Measurements from ENCODE around the gene STX18. TPM values are rescaled to one million over a fixed set of nuclear protein-coding genes. Genes with fewer than 3 reads are reported as not detected.
A peak's percentile ranks its signal among the peaks of the same experiment; 100 is the strongest.
"Not testable (repeated sequence)": the region's sequence is repeated elsewhere in the genome, so short reads cannot be mapped to it uniquely, and the experiment has no call there.

Gene STX18
- total RNA-seq, 1 donor from 2014 or later: 17.3 TPM

DNA sequence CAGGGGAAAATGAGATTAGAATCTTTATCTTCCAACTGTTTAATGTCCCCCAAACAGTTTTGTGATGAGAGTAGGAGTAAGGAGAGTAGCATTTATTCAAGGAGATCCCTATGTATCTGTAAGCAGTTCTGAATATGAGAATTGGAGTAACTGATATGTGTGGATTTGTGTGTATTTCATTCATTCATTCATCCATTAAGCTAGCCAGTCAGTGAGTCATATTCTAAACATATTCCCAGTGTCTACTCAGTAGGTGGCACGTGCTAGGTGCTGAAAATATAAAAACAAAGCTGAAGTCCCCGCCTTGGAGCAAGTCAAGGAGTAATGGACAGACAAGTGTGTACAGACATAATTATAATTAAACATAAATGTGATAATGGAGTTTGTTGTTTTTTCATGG lies 12.4 kb upstream of the STX18 start:
- H3K4me1 ChIP-seq: no peaks in the 10 kb centered on the region
- TF ChIP-seq, protein P1, sequence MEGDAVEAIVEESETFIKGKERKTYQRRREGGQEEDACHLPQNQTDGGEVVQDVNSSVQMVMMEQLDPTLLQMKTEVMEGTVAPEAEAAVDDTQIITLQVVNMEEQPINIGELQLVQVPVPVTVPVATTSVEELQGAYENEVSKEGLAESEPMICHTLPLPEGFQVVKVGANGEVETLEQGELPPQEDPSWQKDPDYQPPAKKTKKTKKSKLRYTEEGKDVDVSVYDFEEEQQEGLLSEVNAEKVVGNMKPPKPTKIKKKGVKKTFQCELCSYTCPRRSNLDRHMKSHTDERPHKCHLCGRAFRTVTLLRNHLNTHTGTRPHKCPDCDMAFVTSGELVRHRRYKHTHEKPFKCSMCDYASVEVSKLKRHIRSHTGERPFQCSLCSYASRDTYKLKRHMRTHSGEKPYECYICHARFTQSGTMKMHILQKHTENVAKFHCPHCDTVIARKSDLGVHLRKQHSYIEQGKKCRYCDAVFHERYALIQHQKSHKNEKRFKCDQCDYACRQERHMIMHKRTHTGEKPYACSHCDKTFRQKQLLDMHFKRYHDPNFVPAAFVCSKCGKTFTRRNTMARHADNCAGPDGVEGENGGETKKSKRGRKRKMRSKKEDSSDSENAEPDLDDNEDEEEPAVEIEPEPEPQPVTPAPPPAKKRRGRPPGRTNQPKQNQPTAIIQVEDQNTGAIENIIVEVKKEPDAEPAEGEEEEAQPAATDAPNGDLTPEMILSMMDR (IDR thresholded peaks at IDR 0.05; ENCODE audit: borderline replicate concordance): no peak
- DNase-seq: no peak
- H3K27ac ChIP-seq (replicated peaks): no peak overlapping the region
- intact Hi-C loops (cut with micrococcal nuclease): no loop called here
- no peak overlapping the region for H3K4me3 ChIP-seq
- H3K27me3 ChIP-seq (ENCODE audit: low read depth): no peaks in the 10 kb centered on the region
- peaks cover 20% of the 10 kb centered on the region for H3K36me3 ChIP-seq
- no peaks in the 10 kb centered on the region for H3K9me3 ChIP-seq (replicated peaks)

DNA sequence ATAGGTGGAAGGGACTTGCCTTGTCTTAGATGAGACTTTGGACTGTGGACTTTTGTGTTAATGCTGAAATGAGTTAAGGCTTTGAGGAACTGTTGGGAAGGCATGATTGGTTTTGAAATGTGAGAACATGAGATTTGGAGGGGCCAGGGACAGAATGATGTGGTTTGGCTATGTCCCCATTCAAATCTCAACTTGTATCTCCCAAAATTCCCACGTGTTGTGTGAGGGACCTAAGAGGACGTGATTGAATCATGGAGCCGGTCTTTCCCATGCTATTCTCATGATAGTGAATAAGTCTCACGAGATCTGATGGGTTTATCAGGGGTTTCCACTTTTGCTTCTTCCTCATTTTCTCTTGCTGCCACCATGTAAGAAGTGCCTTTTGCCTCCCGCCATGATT lies 10.2 kb upstream of the STX18 start:
- DNase-seq; H3K4me1 ChIP-seq; H3K27me3 ChIP-seq (ENCODE audit: low read depth); H3K9me3 ChIP-seq (replicated peaks); H3K27ac ChIP-seq (replicated peaks); intact Hi-C loops (cut with micrococcal nuclease); H3K4me3 ChIP-seq: not testable (repeated sequence)
- peaks cover 30% of the 10 kb centered on the region for H3K36me3 ChIP-seq

DNA sequence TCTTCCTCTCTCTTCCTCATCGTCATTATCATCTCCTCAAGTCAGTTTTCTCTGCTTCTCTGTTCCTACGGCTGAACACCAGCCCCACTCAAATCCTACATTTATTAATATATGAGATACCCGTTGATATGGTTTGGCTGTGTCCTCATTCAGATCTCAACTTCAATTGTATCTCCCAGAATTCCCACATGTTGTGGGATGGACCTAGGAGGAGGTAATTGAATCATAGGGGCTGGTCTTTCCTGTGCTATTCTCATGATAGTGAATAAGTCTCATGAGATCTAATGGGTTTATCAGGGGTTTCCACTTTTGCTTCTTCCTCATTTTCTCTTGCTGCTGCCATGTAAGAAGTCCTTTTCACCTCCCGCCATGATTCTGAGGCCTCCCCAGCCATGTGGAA lies 8.3 kb upstream of the STX18 start:
- H3K4me1 ChIP-seq; H3K27ac ChIP-seq (replicated peaks); intact Hi-C loops (cut with micrococcal nuclease); DNase-seq; H3K9me3 ChIP-seq (replicated peaks); H3K27me3 ChIP-seq (ENCODE audit: low read depth); H3K4me3 ChIP-seq: not testable (repeated sequence)
- peaks cover 33% of the 10 kb centered on the region for H3K36me3 ChIP-seq

DNA sequence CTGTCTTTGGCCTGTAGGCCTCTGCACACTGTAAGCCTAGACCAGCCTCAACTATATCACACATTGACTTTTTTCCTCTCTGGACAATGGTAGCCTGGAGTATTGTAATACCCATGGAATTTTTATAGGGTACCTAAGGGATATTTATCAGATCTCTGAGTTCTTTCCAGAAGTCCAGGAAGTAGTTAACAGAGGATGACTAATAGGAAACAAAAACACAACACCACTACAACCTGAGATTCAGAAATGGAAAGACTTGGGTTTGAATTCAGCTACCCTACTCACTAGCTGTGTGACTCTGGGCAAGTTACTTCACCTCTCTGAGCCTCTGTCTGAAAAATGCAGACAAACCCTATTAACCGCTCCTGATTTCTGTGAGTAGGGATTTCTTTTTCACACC lies 7.7 kb upstream of the STX18 start:
- Histone ChIP-seq H3K4me1 (no peaks in the 10 kb centered on the region), H3K9me3 (replicated peaks) (no peaks in the 10 kb centered on the region), H3K27me3 (ENCODE audit: low read depth) (no peaks in the 10 kb centered on the region), H3K27ac (replicated peaks) (no peak overlapping the region), H3K36me3 (peaks cover 33% of the 10 kb centered on the region), H3K4me3 (no peak overlapping the region)
- intact Hi-C loops (cut with micrococcal nuclease): no loop called here
- DNase-seq: no peak
- TF ChIP-seq, protein P1 (IDR thresholded peaks at IDR 0.05; ENCODE audit: borderline replicate concordance): no peak

DNA sequence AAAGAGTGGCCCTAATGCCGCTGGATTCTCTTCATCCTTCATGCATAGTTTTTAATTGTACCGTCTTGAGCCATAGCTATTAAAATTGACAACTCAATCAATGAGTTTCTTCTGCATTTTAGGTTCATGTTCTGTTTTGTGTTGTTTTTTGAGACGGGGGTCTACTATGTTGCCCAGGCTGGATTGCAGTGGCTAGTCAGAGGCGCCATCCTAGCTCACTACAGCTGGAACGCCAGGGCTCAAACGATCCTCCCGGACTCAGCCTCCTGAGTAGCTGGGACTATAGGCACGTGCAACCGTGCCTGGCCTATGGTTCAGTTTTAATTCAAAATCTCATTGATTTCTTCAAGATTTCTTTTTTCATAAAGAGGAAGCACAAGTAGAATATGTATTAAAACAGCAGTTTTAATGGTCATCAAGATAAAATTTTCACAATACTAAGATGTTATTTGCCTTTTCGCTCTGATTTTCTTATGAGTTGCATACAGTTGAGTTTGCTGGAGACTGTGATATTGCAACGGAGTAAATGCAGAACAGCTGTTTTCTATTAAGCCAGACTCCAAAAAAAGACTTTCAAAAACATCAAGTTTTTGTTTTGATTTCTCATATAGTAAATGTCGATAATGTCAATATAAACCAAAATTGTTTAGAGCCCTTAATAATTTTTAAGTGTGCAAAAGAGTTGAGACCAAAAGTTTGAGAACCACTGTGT lies 1.1 kb upstream of the STX18 start:
- peaks cover 45% of the 10 kb centered on the region for H3K4me1 ChIP-seq
- TF ChIP-seq, protein P1 (IDR thresholded peaks at IDR 0.05; ENCODE audit: borderline replicate concordance): no peak
- H3K9me3 ChIP-seq (replicated peaks): no peaks in the 10 kb centered on the region
- intact Hi-C loops (cut with micrococcal nuclease): no loop called here
- H3K27ac ChIP-seq (replicated peaks): no peak overlapping the region
- DNase-seq: no peak
- H3K27me3 ChIP-seq (ENCODE audit: low read depth): no peaks in the 10 kb centered on the region
- H3K36me3 ChIP-seq: peaks cover 11% of the 10 kb centered on the region
- peak overlapping the region; percentile 90 for H3K4me3 ChIP-seq

DNA sequence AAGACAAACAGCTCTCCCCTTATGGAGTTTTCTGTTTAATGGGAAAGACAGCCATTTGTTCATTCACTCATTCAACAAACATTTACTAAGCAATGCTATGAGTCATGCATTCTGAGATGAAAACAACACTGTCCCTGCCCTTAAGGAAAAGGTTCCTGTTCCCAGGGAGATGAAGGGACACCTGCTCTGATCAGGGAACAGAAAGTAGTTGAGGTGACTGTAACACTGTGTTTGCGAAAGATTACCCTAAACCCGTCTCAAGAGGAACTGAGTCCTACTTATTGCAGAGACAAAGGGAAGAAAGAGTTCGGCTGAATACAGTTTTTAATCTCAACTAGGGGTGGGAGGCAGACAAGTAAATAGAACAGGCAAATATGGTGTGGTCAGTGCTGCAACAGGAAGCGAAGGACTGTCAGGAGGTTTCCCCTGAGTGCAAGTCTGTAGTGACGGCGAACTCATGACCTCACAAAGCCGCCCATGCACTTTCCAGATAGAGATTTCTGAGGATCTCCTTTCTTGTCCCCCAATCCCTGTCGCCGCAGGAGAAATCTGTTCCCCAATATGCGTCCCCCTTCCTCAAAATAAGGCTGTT lies 712 bp downstream of the STX18 start:
- TF ChIP-seq, protein P1 (IDR thresholded peaks at IDR 0.05; ENCODE audit: borderline replicate concordance): no peak
- no peaks in the 10 kb centered on the region for H3K9me3 ChIP-seq (replicated peaks)
- intact Hi-C loops (cut with micrococcal nuclease): no loop called here
- peak overlapping the region; percentile 84 for H3K27ac ChIP-seq (replicated peaks)
- peak overlapping the region; percentile 90 for H3K4me3 ChIP-seq
- peaks cover 58% of the 10 kb centered on the region for H3K4me1 ChIP-seq
- DNase-seq: no peak
- H3K36me3 ChIP-seq: no peaks in the 10 kb centered on the region
- no peaks in the 10 kb centered on the region for H3K27me3 ChIP-seq (ENCODE audit: low read depth)
